ENCODE data around the gene EZH1.
"Not testable (repeated sequence)": the region's sequence is repeated elsewhere in the genome, so short reads cannot be mapped to it uniquely, and the experiment has no call there.

EZH1 gene

DNA sequence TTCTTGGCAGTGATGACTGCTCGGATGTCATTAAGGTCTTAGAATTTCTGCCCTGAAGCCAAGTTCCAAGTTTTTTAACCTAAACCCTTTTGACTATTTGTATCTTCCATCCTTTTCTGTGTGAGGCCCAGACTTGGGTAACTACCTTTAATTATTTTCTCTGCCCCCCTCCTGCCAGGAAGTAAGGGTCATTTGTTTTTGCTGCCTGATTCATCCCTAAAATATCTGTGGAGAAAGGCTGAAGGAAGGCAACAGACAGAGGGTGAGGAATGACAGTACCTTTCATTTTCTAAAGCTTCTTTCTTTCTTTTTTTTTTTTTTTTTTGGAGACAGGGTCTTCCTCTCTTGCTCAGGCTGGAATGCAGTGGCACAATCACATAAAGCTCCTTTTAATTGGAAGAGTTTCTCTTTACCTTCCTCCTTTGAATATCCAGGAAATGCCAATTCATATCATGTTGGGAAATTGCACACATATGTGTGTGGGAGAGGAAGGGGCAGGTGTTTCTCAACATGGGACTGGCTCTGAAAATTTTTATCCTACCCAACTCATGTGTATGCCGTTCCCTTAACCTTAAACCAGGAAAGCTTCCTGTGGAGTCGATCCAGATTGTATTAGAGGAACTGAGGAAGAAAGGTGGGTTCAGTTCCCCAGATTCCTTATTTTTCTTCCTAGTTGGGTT, 29.4 kb upstream of the EZH1 start:
- no CpG with 5 or more reads among the region's 3 CpGs for whole genome bisulfite sequencing (ENCODE audit: extremely low coverage, insufficient coverage, insufficient read length)
- H4K12ac ChIP-seq (ENCODE audit: low read depth, low read length), result peak overlapping the region; percentile 78

DNA sequence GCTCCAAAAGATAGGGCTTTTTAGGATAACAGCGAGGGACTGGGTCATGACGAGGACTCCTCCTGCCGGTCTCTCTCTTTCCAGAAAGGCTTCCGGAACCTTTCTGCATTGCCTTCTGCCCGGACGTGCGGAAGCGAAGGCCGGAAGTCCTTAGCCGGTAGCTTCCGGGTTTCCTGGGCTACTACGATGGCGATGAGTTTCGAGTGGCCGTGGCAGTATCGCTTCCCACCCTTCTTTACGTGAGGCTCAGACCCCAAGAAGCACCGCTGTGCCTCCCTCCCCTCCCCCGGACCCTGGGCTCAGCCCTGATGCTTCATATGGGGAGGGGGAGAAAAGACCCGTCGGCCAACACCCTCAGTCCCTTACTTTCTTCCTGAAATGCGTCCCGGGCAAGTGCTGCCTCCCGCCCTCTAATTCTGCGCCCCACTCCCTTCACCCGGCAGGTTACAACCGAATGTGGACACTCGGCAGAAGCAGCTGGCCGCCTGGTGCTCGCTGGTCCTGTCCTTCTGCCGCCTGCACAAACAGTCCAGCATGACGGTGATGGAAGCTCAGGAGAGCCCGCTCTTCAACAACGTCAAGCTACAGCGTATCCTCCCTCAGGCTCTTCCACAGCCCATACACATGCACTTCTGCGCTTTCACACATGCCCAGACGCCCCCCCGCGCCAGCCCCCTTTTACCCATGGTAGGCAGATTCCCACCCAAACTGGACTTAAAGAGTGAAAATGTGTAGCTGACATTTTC, 28.6 kb upstream of the EZH1 start, which contains the start of gene VPS25:
VPS25 (plus strand) TSS at position 160 of the 746 bp plus-strand sequence; CDS start at position 187, 27 bp downstream.
- H3K27ac ChIP-seq (ENCODE audit: low read depth, low read length), result peak within 1 kb of the TSS; percentile 36
- no peaks in the 10 kb centered on the region for H3K9me3 ChIP-seq (ENCODE audit: insufficient read depth, low read depth, low read length)
- H3K4me2 ChIP-seq (ENCODE audit: low read length), result peak within 1 kb of the TSS; percentile 69
- H3K4ac ChIP-seq (ENCODE audit: low read depth, low read length), result peak within 1 kb of the TSS; percentile 50
- H3K23ac ChIP-seq (ENCODE audit: low read length), result no peak within 1 kb of the TSS
- peak within 1 kb of the TSS; percentile 97 for H4K8ac ChIP-seq (ENCODE audit: low read depth, low read length)
- H3K4me3 ChIP-seq (ENCODE audit: low read depth, low read length), result peak within 1 kb of the TSS; percentile 92
- no peak within 1 kb of the TSS for H2BK12ac ChIP-seq (ENCODE audit: low read length)
- H3K79me1 ChIP-seq (ENCODE audit: low read length), result peaks cover 6% of the 10 kb centered on the region
- H4K12ac ChIP-seq (ENCODE audit: low read depth, low read length), result peak within 1 kb of the TSS; percentile 78
- H3K14ac ChIP-seq (ENCODE audit: low read length), result peak within 1 kb of the TSS; percentile 78
- H4K91ac ChIP-seq (ENCODE audit: low read depth, low read length), result peak within 1 kb of the TSS; percentile 80
- no peaks in the 10 kb centered on the region for H3K79me2 ChIP-seq (ENCODE audit: control insufficient read depth, insufficient read depth, low read length, poor library complexity)
- peak within 1 kb of the TSS; percentile 55 for H2BK5ac ChIP-seq (ENCODE audit: low read depth, low read length, poor library complexity)
- peak within 1 kb of the TSS; percentile 79 for H2AFZ ChIP-seq (ENCODE audit: insufficient read depth, low read length, poor library complexity)
- H3K4me1 ChIP-seq (ENCODE audit: control insufficient read depth in 1 of 2, insufficient read depth in 2 of 2, low read length in 2 of 2), result peaks cover 0 to 2% of the 10 kb centered on the region in 2 experiments
- peak; percentile 75 to 89 for DNase-seq
- H3K18ac ChIP-seq (ENCODE audit: low read length), result peak within 1 kb of the TSS; percentile 91
- peak within 1 kb of the TSS; percentile 28 for H2BK120ac ChIP-seq (ENCODE audit: insufficient read depth, low read length, poor library complexity)
- no CpG with 5 or more reads among the region's 39 CpGs for WGBS (ENCODE audit: extremely low coverage, insufficient coverage, insufficient read length)
- peak within 1 kb of the TSS; percentile 33 for H2AK5ac ChIP-seq (ENCODE audit: low read length)
- peak within 1 kb of the TSS; percentile 95 for H3K9ac ChIP-seq (ENCODE audit: low read length)
- peaks cover 12 to 19% of the 10 kb centered on the region in 2 experiments for H3K36me3 ChIP-seq (ENCODE audit: control insufficient read depth in 1 of 2, insufficient read depth in 2 of 2, low read length in 2 of 2)
- H3K27me3 ChIP-seq (ENCODE audit: insufficient read depth, low read length), result no peaks in the 10 kb centered on the region

More for the DNA sequence above, 29.4 kb upstream of the EZH1 start:
- Histone ChIP-seq H2AFZ (ENCODE audit: insufficient read depth, low read length, poor library complexity) (peak overlapping the region; percentile 55), H3K79me1 (ENCODE audit: low read length) (peaks cover 6% of the 10 kb centered on the region), H3K27ac (ENCODE audit: low read depth, low read length) (peak overlapping the region; percentile 36), H3K23ac (ENCODE audit: low read length) (no peak overlapping the region), H3K27me3 (ENCODE audit: insufficient read depth, low read length) (no peaks in the 10 kb centered on the region), H3K14ac (ENCODE audit: low read length) (no peak overlapping the region), H4K91ac (ENCODE audit: low read depth, low read length) (peak overlapping the region; percentile 80), H3K4me2 (ENCODE audit: low read length) (peak overlapping the region; percentile 69), H3K4me3 (ENCODE audit: low read depth, low read length) (no peak overlapping the region), H2BK120ac (ENCODE audit: insufficient read depth, low read length, poor library complexity) (no peak overlapping the region), H2BK12ac (ENCODE audit: low read length) (no peak overlapping the region), H3K9ac (ENCODE audit: low read length) (peak overlapping the region; percentile 95), H4K8ac (ENCODE audit: low read depth, low read length) (peak overlapping the region; percentile 97), H2AK5ac (ENCODE audit: low read length) (no peak overlapping the region), H3K36me3 (ENCODE audit: control insufficient read depth in 1 of 2, insufficient read depth in 2 of 2, low read length in 2 of 2) (peaks cover 20 to 27% of the 10 kb centered on the region in 2 experiments), H3K18ac (ENCODE audit: low read length) (no peak overlapping the region), H3K4me1 (ENCODE audit: control insufficient read depth in 1 of 2, insufficient read depth in 2 of 2, low read length in 2 of 2) (peaks cover 0 to 2% of the 10 kb centered on the region in 2 experiments), H2BK5ac (ENCODE audit: low read depth, low read length, poor library complexity) (no peak overlapping the region), H3K79me2 (ENCODE audit: control insufficient read depth, insufficient read depth, low read length, poor library complexity) (no peaks in the 10 kb centered on the region), H3K4ac (ENCODE audit: low read depth, low read length) (no peak overlapping the region), H3K9me3 (ENCODE audit: insufficient read depth, low read depth, low read length) (no peaks in the 10 kb centered on the region)
- peak in 1 of 2 donors; percentile 11 for DNase-seq

DNA sequence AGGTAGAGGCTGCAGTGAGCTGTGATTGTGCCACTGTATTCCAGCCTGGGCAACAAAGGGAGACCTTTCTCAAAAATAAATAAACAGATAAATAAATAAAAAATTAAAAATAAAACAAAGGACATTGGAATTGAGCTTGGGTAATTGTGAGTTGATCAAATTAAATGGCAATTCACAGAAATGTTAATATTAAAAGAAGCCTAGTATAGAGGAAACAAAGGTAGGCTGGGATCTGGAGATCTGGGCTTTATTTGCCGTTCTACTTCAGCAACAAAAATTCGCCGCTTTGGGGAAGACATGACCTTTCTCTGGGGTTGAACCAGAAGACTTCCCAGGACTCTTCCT, 28.1 kb upstream of the EZH1 start:
- H4K8ac ChIP-seq (ENCODE audit: low read depth, low read length), result peak overlapping the region; percentile 97

DNA sequence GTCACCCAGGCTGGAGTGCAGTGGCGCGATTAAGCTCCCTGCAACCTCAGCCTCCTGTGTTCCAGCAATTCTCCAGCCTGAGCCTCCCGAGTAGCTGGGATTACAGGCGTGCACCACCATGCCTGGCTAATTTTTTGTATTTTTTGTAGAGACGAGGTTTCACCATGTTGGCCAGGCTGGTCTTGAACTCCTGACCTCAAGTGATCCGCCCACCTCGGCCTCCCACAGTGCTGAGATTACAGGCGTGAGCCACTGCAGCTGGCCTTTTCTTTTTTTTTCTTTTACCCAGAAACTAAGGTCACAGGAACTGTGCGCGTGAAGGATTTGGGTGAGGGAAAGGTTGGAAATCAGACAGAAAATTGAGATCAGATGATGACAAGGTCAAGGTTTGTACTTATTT, 25.1 kb upstream of the EZH1 start:
- H3K4ac ChIP-seq (ENCODE audit: low read depth, low read length); H3K4me3 ChIP-seq (ENCODE audit: low read depth, low read length); H3K18ac ChIP-seq (ENCODE audit: low read length); H3K4me1 ChIP-seq (ENCODE audit: control insufficient read depth in 1 of 2, insufficient read depth in 2 of 2, low read length in 2 of 2); H3K9me3 ChIP-seq (ENCODE audit: insufficient read depth, low read depth, low read length); H2BK12ac ChIP-seq (ENCODE audit: low read length); H2AFZ ChIP-seq (ENCODE audit: insufficient read depth, low read length, poor library complexity); H3K23ac ChIP-seq (ENCODE audit: low read length); H3K79me2 ChIP-seq (ENCODE audit: control insufficient read depth, insufficient read depth, low read length, poor library complexity); H2AK5ac ChIP-seq (ENCODE audit: low read length); H2BK120ac ChIP-seq (ENCODE audit: insufficient read depth, low read length, poor library complexity); H3K14ac ChIP-seq (ENCODE audit: low read length); H3K27ac ChIP-seq (ENCODE audit: low read depth, low read length); H4K8ac ChIP-seq (ENCODE audit: low read depth, low read length); H2BK5ac ChIP-seq (ENCODE audit: low read depth, low read length, poor library complexity); H4K91ac ChIP-seq (ENCODE audit: low read depth, low read length); H3K27me3 ChIP-seq (ENCODE audit: insufficient read depth, low read length); H3K79me1 ChIP-seq (ENCODE audit: low read length); H3K4me2 ChIP-seq (ENCODE audit: low read length); H4K12ac ChIP-seq (ENCODE audit: low read depth, low read length); H3K9ac ChIP-seq (ENCODE audit: low read length); H3K36me3 ChIP-seq (ENCODE audit: control insufficient read depth in 1 of 2, insufficient read depth in 2 of 2, low read length in 2 of 2); DNase-seq: not testable (repeated sequence)
- WGBS (ENCODE audit: extremely low coverage, insufficient coverage, insufficient read length), result no CpG with 5 or more reads among the region's 10 CpGs

More for the DNA sequence above, 28.1 kb upstream of the EZH1 start:
- no peak for DNase-seq
- no CpG with 5 or more reads among the region's 3 CpGs for WGBS (ENCODE audit: extremely low coverage, insufficient coverage, insufficient read length)
- Histone ChIP-seq H3K14ac (ENCODE audit: low read length) (no peak overlapping the region), H2AK5ac (ENCODE audit: low read length) (no peak overlapping the region), H2BK120ac (ENCODE audit: insufficient read depth, low read length, poor library complexity) (no peak overlapping the region), H3K36me3 (ENCODE audit: control insufficient read depth in 1 of 2, insufficient read depth in 2 of 2, low read length in 2 of 2) (peaks cover 7 to 16% of the 10 kb centered on the region in 2 experiments), H3K4me3 (ENCODE audit: low read depth, low read length) (no peak overlapping the region), H3K23ac (ENCODE audit: low read length) (no peak overlapping the region), H3K27ac (ENCODE audit: low read depth, low read length) (no peak overlapping the region), H3K9ac (ENCODE audit: low read length) (no peak overlapping the region), H2BK12ac (ENCODE audit: low read length) (no peak overlapping the region), H4K91ac (ENCODE audit: low read depth, low read length) (no peak overlapping the region), H3K4me1 (ENCODE audit: control insufficient read depth in 1 of 2, insufficient read depth in 2 of 2, low read length in 2 of 2) (peaks cover 0 to 2% of the 10 kb centered on the region in 2 experiments), H3K79me2 (ENCODE audit: control insufficient read depth, insufficient read depth, low read length, poor library complexity) (no peaks in the 10 kb centered on the region), H3K9me3 (ENCODE audit: insufficient read depth, low read depth, low read length) (no peaks in the 10 kb centered on the region), H4K12ac (ENCODE audit: low read depth, low read length) (peak overlapping the region; percentile 63), H3K18ac (ENCODE audit: low read length) (no peak overlapping the region), H3K27me3 (ENCODE audit: insufficient read depth, low read length) (no peaks in the 10 kb centered on the region), H2BK5ac (ENCODE audit: low read depth, low read length, poor library complexity) (no peak overlapping the region), H3K79me1 (ENCODE audit: low read length) (peaks cover 6% of the 10 kb centered on the region), H3K4ac (ENCODE audit: low read depth, low read length) (no peak overlapping the region), H2AFZ (ENCODE audit: insufficient read depth, low read length, poor library complexity) (peak overlapping the region; percentile 79), H3K4me2 (ENCODE audit: low read length) (peak overlapping the region; percentile 69)

All from trophoblast cell (in vitro differentiated cells and primary cell).